OCI-M1 (cell line): ENCODE results near the gene C2orf72.
"Not testable (repeated sequence)": the region's sequence is repeated elsewhere in the genome, so short reads cannot be mapped to it uniquely, and the experiment has no call there.

Experiments used
- DNase-seq: peaks from one replicate; lab custom pipeline; 2025; lab: John Stamatoyannopoulos, UW

C2orf72 gene

DNA sequence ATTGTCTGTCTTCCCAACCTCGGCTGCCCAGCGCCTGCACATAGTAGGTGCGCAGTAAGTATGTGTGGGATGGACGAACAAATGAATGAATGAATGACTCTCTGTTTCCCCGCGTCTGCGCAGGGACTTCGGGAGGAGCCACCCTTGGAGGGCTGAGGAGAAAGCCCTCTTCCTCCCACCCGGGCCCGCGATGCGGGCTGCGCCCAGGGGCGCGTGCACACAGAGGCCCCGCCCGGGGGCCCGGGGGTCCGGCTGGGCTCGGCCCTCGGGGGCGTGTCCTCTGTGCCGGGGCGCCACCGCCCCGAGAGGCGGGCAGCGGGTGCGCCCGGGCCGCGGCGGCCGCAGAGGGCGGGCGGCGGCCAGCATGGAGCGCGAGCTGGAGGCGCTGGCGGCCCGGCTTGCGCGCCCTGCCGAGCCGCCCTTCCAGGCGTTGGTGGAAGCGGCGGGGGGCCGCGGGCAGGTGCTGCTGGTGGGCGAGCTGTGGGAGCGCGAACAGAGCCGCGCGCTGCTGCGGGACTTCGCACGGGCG lies at the start of gene C2orf72:
C2orf72 (plus strand) TSS at position 322 of the 529 bp plus-strand sequence; CDS start at position 365, 43 bp downstream.
- DNase-seq = no peak

DNA sequence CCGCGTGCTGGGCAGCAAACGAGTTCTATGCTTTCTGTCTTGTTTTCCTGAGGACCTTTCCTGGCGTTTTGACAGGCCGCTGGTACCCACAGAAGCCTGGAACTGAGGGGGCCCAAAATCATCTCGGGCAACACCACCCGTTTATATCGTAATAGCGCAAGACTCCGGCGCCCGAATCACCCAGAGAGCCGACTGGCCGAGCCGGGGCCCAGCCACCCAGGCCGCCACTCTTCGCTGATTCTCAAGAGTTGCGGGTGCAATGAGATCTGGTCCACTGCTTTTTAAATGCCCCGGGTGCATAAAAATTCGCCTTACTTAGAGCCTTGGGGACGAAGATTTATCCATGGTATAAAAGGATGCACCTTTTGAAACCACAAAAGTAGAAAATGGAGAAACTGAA lies 47.6 kb upstream of the C2orf72 start:
- DNase-seq = no peak

DNA sequence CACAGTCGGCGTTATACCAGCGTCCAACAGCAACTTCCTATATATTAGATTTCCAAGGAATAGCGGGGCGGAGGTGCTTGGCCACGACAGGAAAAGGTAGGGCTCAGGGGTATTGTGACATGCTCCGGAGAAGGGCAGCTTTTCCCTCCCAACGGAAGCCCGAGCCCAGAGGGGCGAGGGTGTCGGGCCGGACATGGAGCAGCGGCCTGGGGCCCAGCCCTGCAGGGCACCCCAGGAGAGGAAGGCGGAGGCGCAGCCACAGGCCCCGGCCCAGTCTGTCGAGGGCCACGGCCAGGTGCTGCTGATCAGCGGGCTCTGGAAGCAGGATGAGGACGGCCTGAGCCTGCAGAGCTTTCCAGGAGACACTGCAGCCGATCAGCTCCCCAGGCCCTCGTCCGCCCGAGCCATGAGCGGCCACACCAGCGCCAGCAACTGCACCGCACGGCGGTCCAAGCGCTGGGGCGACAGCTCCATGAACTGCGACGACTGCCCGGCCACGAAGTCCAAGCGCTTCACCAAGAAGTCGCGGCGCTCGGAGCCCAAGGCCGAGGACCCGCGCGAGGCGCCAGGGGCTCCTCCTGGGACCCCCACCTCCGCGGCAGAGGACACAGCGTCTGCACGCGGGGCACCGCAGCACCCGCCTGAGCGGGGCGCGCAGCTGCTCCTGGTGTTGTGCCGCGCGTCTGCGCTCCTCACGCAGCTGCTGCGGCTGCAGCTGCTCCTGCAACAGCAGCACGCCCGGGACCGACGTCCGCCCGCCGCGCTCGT lies 47.0 kb upstream of the C2orf72 start:
- no peak for DNase-seq

DNA sequence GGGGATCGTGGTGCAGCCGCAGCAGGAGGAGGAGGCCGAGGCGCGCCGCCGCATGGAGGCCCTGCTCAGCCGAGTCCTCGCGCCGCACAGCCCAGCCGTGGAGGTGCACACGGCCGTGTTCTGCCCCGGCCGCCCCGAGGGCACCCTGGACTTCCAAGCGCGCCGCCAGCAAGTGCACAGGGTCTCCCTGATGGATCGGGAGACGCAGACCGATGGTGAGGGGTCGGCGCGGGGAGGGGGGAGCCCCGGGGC lies 46.5 kb upstream of the C2orf72 start:
- no peak for DNase-seq

DNA sequence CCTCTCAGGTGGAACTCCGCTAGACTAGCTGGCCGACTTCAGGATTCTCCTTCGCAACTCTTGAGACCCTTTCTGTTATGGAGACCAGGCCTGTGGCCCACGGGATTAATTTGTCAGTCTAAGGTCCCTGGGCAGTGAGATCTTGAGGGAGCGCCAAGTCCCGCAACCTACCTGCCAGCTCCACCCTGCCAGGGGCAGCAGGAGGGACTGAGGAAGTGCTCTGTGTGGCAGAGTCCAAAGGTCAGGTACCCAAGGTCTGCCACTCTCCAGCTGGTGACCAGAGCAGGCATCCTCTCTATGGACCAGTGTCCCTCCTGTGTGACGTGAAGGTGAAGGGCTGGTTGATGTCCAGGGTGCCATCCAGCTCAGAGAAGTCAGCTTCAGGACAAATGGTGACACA lies 45.7 kb upstream of the C2orf72 start:
- no peak for DNase-seq

DNA sequence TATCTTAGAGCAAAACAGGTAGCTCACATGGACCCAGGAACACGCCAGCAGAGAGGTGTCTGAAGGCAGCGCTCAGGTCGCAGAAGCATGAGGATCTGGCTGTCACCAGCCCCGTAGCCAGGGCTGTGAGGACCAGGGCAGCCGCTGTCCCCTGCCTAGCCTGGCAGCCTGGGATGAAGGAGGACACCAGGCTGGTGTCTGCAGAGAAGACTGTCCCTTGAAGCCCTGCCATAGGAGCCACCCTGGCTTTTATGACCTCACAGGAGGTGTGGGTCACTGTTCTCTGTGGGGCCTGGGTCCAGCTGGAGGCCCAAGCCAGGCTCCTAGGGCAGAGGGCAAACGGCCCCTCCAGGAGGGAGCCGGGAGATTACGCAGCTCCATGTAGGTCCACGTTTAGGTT lies 41.5 kb upstream of the C2orf72 start, which contains the start of gene SPATA3:
SPATA3 (plus strand) TSS at position 301 of the 400 bp plus-strand sequence. CDS start 113 bp downstream, outside the sequence.
- DNase-seq = no peak

DNA sequence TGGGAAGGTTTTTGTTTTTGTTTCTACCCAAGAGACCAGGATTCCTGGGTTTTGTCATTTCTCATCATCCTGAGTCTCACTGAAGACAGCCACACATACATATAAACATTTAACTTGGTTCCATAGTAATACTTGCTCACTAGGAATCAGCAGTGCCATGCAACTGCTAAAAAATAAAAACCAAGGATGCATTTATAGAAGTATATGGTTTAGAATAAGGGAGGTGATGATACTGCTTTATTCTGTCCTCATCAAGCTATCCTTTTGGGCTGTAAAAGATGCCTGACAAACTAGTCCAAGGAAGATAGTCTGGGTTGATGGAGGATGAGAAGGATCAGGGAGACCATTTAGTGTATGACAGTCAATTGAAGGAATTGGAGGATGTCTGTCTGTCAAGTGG lies 40.7 kb upstream of the C2orf72 start:
- DNase-seq = no peak

DNA sequence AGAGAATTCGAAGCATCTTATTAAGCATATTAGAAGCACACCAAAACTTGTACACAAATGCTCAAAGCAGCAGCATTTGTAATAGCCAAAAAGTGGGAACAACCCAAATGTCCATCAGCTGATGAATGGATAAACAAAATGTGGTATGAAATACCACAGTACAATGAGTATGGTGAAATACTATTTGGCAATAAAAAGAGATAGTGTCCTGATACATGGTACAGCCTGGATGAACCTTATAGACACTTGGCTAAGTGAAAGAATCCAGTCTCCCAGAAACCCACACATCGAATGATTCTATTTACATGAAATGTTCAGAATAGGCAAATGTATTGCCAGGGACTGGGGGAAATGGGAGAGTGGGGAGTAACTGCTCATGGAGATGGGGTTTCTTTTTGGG lies 38.4 kb upstream of the C2orf72 start:
- DNase-seq = no peak

DNA sequence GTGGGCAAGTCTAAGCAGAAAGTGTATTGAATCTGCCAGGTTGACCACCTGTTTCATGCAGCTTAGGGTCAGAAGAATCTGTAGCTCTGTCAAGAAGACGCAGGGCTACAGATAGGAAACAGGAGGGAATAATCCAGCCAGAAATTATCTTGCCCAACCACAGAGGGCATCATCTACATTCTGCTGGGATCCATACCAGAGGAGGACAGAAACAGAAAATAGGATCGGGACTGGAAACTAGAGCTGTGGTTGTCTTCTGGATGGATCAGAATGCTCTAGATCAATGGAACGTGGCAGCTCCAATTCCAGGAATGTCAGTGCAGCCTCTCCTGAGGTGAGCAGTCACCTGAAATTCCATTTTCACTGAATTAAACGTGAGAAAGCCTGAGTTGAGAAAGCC lies 37.8 kb upstream of the C2orf72 start:
- no peak for DNase-seq

DNA sequence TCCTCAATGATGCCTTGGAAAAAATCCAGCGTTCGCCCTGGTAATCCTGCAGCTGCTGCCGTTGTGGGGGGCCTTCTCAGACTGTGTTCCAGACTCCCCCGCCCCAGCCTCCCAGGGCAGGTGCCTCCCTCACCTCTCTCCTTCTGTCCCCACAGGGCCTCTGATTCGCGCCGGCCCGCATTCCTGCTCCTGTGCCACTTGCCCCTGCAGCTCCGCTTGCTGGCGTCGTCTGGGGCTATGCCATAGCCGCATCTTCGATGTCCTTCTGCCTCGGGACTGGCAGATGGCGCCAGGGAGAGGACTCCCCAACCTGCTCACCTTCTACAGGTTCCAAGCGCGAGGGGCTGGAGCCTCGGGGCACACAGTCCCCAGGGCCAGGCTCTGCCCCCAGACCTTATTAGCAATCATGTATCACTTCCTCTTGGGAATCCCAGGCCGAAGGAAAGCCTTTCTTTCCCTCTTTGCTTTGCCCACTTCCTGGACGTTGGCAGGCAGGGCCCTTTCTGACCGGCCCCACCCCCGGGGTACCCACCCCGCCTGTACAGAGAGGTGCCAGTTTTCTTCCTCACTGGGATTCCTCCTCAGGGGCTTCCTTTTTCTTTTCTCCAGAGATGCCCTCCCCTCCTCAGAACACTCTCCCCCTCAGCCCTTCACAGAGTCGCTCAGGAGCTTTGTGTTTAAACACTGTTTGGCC lies 37.0 kb upstream of the C2orf72 start:
- no peak for DNase-seq

DNA sequence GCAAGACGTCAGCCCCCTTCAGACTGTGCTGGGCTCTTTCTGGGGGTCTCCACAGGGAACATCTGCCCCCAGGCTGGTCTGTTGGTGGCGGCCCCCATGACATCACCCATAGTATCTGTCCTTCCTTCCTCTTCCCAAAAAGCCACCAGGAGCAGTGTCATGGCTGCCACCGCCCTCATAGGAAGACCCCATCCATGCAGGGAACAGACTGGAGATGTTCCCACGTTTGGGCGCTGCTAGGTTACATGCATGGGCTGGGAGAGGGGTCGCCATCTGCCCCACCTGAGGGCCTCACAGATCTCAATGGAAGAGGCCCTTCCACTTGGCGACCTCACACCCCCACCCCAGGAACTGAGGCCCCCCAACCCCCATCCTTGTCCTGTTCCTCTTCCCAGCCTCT lies 36.3 kb upstream of the C2orf72 start:
- no peak for DNase-seq

DNA sequence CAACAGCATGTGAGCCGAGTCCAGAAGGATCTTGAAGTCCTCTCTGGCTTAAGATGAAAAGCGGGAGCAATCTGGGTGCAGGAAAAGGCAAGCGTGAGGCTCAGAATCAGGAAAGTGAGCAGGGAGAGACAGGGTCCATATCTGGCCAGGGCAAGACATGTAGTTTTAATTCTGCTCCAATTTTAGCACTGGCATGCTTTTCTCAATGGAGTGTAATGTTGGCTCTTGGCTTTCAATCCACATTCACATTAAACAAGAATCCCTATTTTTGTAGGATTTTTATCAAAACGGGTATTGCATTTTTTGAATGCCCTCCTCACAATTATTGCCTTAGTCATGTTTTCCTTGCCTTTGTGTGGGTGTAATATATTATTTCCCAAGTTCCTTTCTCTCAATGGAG lies 35.4 kb upstream of the C2orf72 start:
- DNase-seq = no peak

DNA sequence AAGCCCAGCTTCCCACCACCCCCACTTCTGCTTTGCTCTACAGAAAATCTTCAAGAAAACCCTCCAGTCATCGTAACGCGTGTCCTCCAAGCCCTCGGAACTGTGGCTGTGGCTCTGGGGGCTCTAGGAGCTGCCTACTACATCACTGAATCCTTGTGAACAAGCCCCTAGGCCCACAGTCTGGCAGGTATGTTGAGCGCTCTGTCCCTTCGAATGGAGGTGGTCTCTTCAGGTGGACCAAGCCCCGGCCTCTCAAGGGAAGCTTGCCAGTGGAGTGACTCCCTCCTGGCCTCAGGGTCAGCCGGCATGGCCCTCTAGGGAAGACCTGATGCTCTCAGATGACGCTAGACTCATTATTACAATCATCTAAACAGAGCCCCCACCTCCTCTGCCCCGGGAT lies 34.7 kb upstream of the C2orf72 start:
- DNase-seq = no peak

DNA sequence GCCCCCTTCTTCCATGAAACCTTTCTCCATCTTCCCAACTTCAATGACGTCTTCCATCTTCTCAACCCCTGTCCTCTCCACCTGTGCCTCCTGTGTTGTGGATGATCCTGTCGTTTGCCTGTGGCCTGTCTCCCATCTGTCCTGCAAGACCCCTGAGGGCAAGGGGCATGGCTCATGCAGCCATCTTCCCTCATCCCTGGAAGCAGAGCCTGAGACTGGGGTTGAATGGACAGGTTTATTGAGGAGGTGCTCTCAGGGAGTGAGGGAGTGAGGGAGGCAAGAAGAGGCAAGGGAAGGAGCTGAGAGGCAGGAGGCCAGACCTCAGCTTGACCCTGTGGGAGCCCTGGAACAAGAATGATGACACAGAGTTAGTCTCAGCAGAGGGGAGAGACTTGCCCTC lies 34.1 kb upstream of the C2orf72 start:
- DNase-seq = no peak

DNA sequence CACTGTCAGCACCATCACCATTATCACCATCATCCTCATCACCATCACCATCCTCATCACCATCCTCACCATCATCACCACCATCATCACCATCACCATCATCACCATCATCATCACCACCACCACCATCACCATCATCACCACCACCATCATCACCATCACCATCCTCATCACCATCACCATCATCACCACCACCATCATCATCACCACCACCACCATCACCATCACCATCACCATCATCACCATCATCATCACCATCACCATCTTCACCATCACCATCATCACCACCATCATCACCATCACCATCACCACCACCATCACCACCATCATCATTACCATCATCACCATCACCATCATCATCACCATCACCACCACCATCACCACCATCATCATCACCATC lies 32.4 kb upstream of the C2orf72 start:
- DNase-seq = not testable (repeated sequence)

DNA sequence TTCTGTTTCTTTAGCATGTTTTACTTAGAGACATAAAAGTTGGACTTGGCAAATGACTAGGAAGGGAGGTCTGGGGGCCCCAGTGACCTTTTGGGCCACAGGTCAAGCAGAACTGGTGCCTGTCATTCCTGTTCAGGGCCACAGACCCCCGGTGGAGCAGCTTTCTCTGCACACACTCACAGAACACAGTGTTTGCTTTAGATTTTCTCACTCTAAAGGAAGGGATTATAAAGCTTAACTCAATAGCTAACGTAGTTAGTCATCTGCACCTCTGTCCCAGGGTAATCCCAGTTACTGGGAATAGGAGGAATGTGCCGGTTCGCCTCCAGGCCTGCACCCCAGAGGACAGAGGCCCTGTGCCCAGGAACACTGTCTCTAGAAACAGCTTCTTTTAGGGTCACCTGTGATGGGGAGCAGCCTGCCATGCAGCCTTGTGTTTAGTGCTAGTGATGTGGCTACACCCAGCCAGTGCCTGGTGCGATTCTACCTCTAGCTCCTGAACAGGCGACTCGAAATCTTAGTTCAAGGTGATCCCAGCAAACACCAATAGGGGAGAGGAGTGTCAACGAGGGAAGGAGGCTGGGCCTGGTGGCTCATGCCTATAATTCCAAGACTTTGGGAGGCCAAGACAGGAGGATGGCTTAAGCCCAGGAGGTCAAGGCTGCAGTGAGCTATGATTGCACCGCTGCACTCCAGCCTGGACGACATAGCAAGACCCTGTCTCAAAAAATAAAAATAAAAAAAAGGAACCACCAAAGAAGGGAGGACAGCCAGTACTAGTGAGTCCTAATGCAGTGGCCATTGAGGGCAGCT lies 29.8 kb upstream of the C2orf72 start:
- no peak for DNase-seq

DNA sequence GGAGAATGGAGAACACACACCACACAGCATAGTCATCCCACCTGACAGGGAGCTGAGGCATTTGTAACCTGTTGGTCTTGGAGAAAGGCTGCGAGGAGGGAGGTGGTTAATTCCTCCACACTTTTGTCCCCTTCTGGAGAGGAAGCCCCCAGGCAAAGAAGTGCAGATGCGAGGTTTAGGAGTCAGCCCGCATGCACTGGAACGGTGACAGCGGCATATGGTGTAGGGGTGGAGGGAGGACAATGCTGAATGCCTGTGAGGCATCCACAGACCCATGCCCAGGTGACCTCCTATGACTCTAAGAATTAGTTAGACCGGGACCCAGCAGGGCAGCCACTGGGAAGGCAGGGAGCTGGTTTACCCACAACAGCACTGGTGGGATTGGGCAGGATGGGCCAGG lies 29.2 kb upstream of the C2orf72 start:
- DNase-seq = no peak

DNA sequence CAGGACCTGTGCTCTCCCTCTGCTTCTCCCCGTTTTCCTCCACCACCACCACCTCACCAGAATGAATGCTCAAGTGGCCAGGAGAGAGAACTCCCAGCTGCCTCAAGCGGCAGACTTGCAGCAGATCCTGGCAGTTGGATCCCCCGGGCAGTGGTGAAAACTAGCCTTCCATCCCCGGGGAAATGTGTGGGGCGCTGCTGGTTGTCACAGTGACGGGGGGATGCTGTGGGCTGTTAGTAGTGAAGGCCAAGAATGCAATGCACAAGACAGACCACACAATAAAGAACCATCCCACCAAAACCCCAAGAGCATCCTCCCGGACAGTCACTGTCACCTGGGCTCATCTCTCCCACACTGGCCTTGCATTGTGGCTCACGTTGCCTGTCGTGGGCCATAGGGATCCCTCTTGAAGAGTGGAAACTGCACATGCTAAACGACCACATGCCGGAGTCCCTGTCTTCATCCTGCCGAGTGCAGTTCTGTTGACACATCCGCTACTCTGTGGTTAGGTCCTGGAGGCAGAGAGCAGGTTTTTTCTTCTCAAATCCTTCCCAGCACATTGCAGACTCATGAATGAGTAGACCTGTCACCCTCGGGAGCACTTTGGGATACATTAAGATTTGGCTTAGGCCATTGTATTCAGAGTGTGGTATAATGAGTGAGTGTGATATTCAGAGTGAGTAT lies 27.9 kb upstream of the C2orf72 start:
- no peak for DNase-seq

DNA sequence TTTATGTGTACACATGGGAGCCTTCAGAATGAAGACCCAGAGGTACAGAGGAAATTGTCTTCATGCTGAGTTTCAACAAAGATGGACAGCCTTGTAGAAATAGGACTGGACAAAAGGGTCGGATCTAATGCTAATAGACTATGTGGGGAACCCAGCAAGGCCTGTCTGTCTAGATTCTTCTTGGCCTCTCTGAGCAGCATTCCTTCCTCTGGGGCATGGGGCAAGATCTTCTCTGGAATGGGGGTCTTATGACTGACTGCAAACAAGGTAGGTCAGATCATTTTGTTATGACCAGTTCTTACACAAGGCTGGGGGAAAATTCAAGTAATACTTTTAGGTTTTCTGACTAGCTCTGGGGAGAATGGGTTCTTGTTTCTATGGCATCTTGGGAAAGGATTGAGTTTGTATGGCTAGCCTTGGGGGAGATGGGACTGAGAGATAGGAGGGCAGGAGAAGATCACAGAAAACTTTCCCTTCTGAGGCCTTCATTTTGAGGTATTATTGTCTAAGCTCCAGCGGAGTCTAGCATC lies 27.1 kb upstream of the C2orf72 start:
- DNase-seq = no peak

DNA sequence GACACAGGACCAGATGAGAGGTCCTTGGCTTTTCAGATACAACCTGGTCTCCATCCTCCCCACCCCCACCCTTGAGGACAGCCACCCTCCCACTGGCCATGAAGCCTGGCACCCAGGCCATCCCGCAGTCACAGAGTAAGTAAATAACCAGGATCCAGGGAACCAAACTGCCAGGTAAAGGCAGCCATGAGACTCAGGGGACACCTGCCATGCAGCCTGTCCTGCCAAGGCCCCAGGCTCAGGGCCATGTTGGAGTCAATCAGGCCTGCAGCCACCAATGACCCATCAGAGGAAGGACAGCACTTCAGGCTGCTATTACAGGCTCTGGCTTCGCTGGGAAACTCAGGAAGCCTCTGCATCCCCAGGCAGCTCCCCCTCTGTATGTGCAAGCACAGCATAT lies 25.8 kb upstream of the C2orf72 start:
- DNase-seq = no peak

DNA sequence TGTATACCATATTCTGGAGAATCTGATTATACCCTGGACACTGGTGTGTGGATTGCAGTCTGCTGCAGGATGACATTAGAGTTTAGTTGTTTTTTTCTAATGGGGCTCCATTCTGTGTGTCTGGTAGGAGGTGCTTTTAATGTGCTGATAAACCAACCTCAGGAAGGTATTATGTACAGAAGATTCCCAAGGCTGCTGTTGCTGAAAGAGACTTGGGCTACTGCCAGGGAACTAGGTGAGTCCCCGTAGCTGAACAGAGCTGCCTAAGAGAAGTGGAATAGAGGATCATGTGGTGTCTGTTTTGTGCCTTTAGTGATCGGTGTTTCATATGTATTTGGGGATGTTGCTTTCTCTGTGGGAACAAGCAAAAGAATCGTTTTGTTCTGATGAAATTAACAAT lies 24.9 kb upstream of the C2orf72 start:
- no peak for DNase-seq

DNA sequence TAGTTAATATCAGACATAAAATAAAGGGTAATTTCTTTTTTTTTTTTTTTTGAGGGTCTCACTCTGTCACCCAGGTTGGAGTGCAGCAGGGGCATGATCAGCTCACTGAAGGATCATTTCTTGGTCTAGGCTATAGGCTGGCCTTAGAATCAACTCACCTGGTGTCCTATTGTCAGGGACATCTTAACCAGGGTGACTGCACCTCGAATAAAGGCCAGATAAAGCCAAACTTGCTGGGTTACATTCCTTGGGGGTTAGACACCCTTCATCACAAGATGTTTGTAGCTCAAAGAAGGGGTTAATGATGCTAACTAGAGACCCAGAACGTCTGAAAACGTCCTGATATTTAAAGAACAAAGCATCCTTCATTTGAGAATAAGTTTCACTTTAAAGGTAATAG lies 23.5 kb upstream of the C2orf72 start:
- no peak for DNase-seq
